HCT116 (cell line): Measurements from ENCODE around the gene DBN1. TPM values are rescaled to one million over a fixed set of nuclear protein-coding genes. Genes with fewer than 3 reads are reported as not detected.

Source experiments
- ATAC-seq: fragments of 200-7000 bp; cut with Tn5 transposase; 2 replicates; pipeline ENCODE4 v1.9.1; 2020; ENCODE audit warnings: mild to moderate bottlenecking, moderate library complexity
- BruUV-seq: library from RNA; stranded (reverse); fragments of 400-500 nt; replicated peaks from 2 replicates; lab custom pipeline; 2021; lab: Mats Ljungman, UMichigan
- CTCF ChIA-PET: fragments of 300-600 bp; sonication (Branson Sonifier 250); formaldehyde crosslinking; loops from one replicate; lab custom pipeline; 2021; ENCODE audit warnings: antibody characterized with exemption; lab: Charles Lee
- POLR2A ChIA-PET: fragments of 300-600, 350-600 bp; sonication (Branson Sonifier 250); formaldehyde crosslinking; loops from one replicate; lab custom pipeline; 2021; ENCODE audit warnings: antibody characterized with exemption; lab: Charles Lee
- RAD21 ChIA-PET, 2 experiments: fragments of 300-600 bp; sonication (Branson Sonifier 250); formaldehyde crosslinking; loops; one replicate each; lab custom pipeline; 2023; ENCODE audit warnings: low total read pairs in 2 of 2; ENCODE audit not compliant: uncharacterized antibody in 2 of 2, unreplicated experiment in 2 of 2, low non-redundant PET in 1 of 2; lab: Charles Lee
- DNase-seq: peaks from one replicate; pipeline ENCODE4 v3.0.0-alpha.2; 2010; ENCODE audit warnings: low read depth, low spot score
- H2AFZ ChIP-seq: fragments of 200-600 bp; shearing (Covaris generic), sonication (generic); 2 replicates; pipeline ENCODE4 v1.6.1; 2017; ENCODE audit warnings: low read depth, mixed run types, mixed read lengths, antibody characterized with exemption, low read length; ENCODE audit not compliant: poor library complexity, severe bottlenecking
- H3K27ac ChIP-seq: 2 replicates; pipeline ENCODE4 v1.5.1; 2012; ENCODE audit warnings: low read depth, low read length
- H3K27me3 ChIP-seq: fragments of 200-600 bp; sonication (generic); 2 replicates; pipeline ENCODE4 v1.6.1; 2016; ENCODE audit warnings: mixed run types, low read length, mixed read lengths; ENCODE audit not compliant: insufficient read depth
- H3K36me3 ChIP-seq, 2 experiments: fragments of 200-500 bp in 1 of 2; fragments of 200-600 bp in 1 of 2; sonication (Bioruptor generic) in 1 of 2; sonication (generic) in 1 of 2; 2 replicates each; pipeline versions ENCODE4 v1.5.1 to v1.6.1; 2014 to 2016; ENCODE audit warnings: low read length in 2 of 2, inconsistent platforms in 1 of 2, mixed read lengths in 1 of 2, mixed run types in 1 of 2; ENCODE audit not compliant: insufficient read depth in 2 of 2, control insufficient read depth in 1 of 2
- H3K4me1 ChIP-seq, 2 experiments: fragments of 200-600 bp in 1 of 2; sonication (generic) in 1 of 2; 2 replicates each; pipeline versions ENCODE4 v1.5.1 to v1.6.1; 2012 to 2017; ENCODE audit warnings: low read length in 2 of 2, inconsistent platforms in 1 of 2, mild to moderate bottlenecking in 1 of 2, mixed read lengths in 1 of 2, mixed run types in 1 of 2, moderate library complexity in 1 of 2; ENCODE audit not compliant: insufficient read depth in 2 of 2, control insufficient read depth in 1 of 2
- H3K4me2 ChIP-seq: fragments of 200-600 bp; sonication (generic); 2 replicates; pipeline ENCODE4 v1.6.1; 2017; ENCODE audit warnings: mixed run types, low read length, mixed read lengths
- H3K4me3 ChIP-seq, 2 experiments: fragments of 200-600 bp in 1 of 2; sonication (generic) in 1 of 2; replicated peaks in 1 of 2; 2 replicates each; pipeline ENCODE4 v1.5.1; 2011 to 2016; ENCODE audit warnings: low read length in 2 of 2, control low read depth in 1 of 2, low read depth in 1 of 2, mild to moderate bottlenecking in 1 of 2, mixed read lengths in 1 of 2, mixed run types in 1 of 2
- H3K79me2 ChIP-seq: fragments of 200-600 bp; sonication (generic); 2 replicates; pipeline ENCODE4 v1.6.1; 2017; ENCODE audit warnings: mild to moderate bottlenecking, mixed run types, low read length, moderate library complexity, mixed read lengths; ENCODE audit not compliant: insufficient read depth
- H3K9ac ChIP-seq: fragments of 200-600 bp; sonication (generic); 2 replicates; pipeline ENCODE4 v1.6.1; 2016; ENCODE audit warnings: low read length, mixed read lengths
- H3K9me2 ChIP-seq: fragments of 200-600 bp; sonication (generic), shearing (Covaris generic); 2 replicates; pipeline ENCODE4 v1.6.1; 2017; ENCODE audit warnings: mixed run types, mild to moderate bottlenecking, moderate library complexity; ENCODE audit not compliant: insufficient read depth
- H3K9me3 ChIP-seq, 2 experiments: fragments of 200-500 bp in 1 of 2; fragments of 200-600 bp in 1 of 2; sonication (Bioruptor generic) in 1 of 2; sonication (generic) in 1 of 2; 2 replicates each; pipeline ENCODE4 v1.6.1; 2014 to 2017; ENCODE audit warnings: low read length in 2 of 2, mixed read lengths in 2 of 2, inconsistent platforms in 1 of 2, low read depth in 1 of 2, mild to moderate bottlenecking in 1 of 2, mixed run types in 1 of 2, moderate library complexity in 1 of 2; ENCODE audit not compliant: control insufficient read depth in 1 of 2, insufficient read depth in 1 of 2
- H4K20me1 ChIP-seq: fragments of 200-600 bp; sonication (generic), shearing (Covaris generic); 2 replicates; pipeline ENCODE4 v1.6.1; 2017; ENCODE audit warnings: mixed run types, mild to moderate bottlenecking, moderate library complexity; ENCODE audit not compliant: insufficient read depth
- ATF3 ChIP-seq: IDR thresholded peaks from 2 replicates; pipeline ENCODE4 v1.6.1; 2012
- EZH2 ChIP-seq: fragments of 200-600 bp; sonication (generic); IDR thresholded peaks from 2 replicates; pipeline ENCODE4 v1.6.1; 2017; ENCODE audit warnings: antibody characterized with exemption, mixed run types
- EZH2phosphoT487 ChIP-seq: fragments of 200-600 bp; IDR thresholded peaks from 2 replicates; pipeline ENCODE4 v1.6.1; 2018; ENCODE audit warnings: antibody characterized with exemption, borderline replicate concordance
- RAD21 ChIP-seq: IDR thresholded peaks from 2 replicates; pipeline ENCODE4 v1.6.1; 2012; ENCODE audit warnings: low read depth, mild to moderate bottlenecking
- REST ChIP-seq: IDR thresholded peaks from 2 replicates; pipeline ENCODE4 v1.6.1; 2012; ENCODE audit warnings: low read depth
- SIN3A ChIP-seq: IDR thresholded peaks from 2 replicates; pipeline ENCODE4 v1.6.1; 2012; ENCODE audit warnings: low read depth
- SP1 ChIP-seq: IDR thresholded peaks from 2 replicates; pipeline ENCODE4 v1.6.1; 2012; ENCODE audit warnings: low read depth
- SRF ChIP-seq: IDR thresholded peaks from 2 replicates; pipeline ENCODE4 v1.6.1; 2012; ENCODE audit warnings: low read depth
- YY1 ChIP-seq: IDR thresholded peaks from 2 replicates; pipeline ENCODE4 v1.6.1; 2011; ENCODE audit warnings: low read length, low read depth, moderate library complexity, mild to moderate bottlenecking; ENCODE audit not compliant: insufficient replicate concordance; ENCODE audit errors: extremely low read depth
- ZFX ChIP-seq: fragments of 450-650 bp; IDR thresholded peaks from 2 replicates; pipeline ENCODE4 v1.6.1; 2017
- intact Hi-C: fragments of 100-400 bp; cut with micrococcal nuclease; formaldehyde crosslinking; loops from 2 replicates; pipeline ENCODE4 v1.10.0; 2022
- total RNA-seq: library from RNA; stranded (reverse); gene quantifications from one replicate; pipeline ENCODE4 v1.2.1, GENCODE V29; 2021; ENCODE audit not compliant: unreplicated experiment

DBN1 gene
- total RNA-seq, 1 experiment from 2014 or later = 144 TPM

GRCh38 chr5:177447066-177447610, 26.3 kb downstream of the DBN1 start:
- H2AFZ ChIP-seq = no peak overlapping the region
- POLR2A ChIA-PET = interaction anchor here (0.7 to 2.2 kb wide), 7 partner anchors 8 to 57 kb away, joined by 3 to 9 read pairs (median 5); partner anchors contain the start of gene PDLIM7

More at GRCh38 chr5:177447066-177447610, 26.3 kb downstream of the DBN1 start:
- H3K27me3 ChIP-seq = no peaks in the 10 kb centered on the region
- H3K27ac ChIP-seq = peak overlapping the region; percentile 95
- peaks cover 12 to 59% of the 10 kb centered on the region in 2 experiments for H3K4me1 ChIP-seq
- peaks cover 0 to 17% of the 10 kb centered on the region in 2 experiments; a peak in 2 of 4 replicates for H3K36me3 ChIP-seq
- H3K4me2 ChIP-seq = peak overlapping the region; percentile 99
- no peak for DNase-seq
- H4K20me1 ChIP-seq = peaks cover 3% of the 10 kb centered on the region; the same call in 1 of the 2 replicates
- peaks cover 71% of the 10 kb centered on the region for H3K79me2 ChIP-seq
- no TSS peak for BruUV-seq
- intact Hi-C loops = no loop called here
- RAD21 ChIA-PET = interaction anchor here in 1 of 2 experiments (1.2 kb wide), 2 partner anchors 45 to 76 kb away, joined by 3 to 4 read pairs; no protein-coding TSS in a partner anchor
- CTCF ChIA-PET = interaction anchor here (1.4 to 6.3 kb wide), 6 partner anchors 8 to 57 kb away, joined by 3 to 53 read pairs (median 12); partner anchors contain the start of gene PDLIM7
- no peaks in the 10 kb centered on the region for H3K9me3 ChIP-seq
- peak overlapping the region; percentile 55 to 86 for H3K4me3 ChIP-seq
- no peaks in the 10 kb centered on the region for H3K9me2 ChIP-seq
- TF ChIP-seq EZH2phosphoT487 (no peak), SRF (no peak), SP1 (no peak), RAD21 (no peak), YY1 (no peak), SIN3A (no peak), ZFX (no peak), EZH2 (no peak), REST (no peak), ATF3 (no peak)
- TF ChIP-seq, all 23 proteins: peak for 0
- ATAC-seq = peak; percentile 35
- H3K9ac ChIP-seq = peak overlapping the region; percentile 99
